D341Med (cell line): ENCODE data around the gene CDRT4.
"Not testable (repeated sequence)": the region's sequence is repeated elsewhere in the genome, so short reads cannot be mapped to it uniquely, and the experiment has no call there.

Experiments used
- DNase-seq: peaks from one replicate; pipeline ENCODE4 v3.0.0; 2012; ENCODE audit warnings: low spot score

The CDRT4 gene

DNA sequence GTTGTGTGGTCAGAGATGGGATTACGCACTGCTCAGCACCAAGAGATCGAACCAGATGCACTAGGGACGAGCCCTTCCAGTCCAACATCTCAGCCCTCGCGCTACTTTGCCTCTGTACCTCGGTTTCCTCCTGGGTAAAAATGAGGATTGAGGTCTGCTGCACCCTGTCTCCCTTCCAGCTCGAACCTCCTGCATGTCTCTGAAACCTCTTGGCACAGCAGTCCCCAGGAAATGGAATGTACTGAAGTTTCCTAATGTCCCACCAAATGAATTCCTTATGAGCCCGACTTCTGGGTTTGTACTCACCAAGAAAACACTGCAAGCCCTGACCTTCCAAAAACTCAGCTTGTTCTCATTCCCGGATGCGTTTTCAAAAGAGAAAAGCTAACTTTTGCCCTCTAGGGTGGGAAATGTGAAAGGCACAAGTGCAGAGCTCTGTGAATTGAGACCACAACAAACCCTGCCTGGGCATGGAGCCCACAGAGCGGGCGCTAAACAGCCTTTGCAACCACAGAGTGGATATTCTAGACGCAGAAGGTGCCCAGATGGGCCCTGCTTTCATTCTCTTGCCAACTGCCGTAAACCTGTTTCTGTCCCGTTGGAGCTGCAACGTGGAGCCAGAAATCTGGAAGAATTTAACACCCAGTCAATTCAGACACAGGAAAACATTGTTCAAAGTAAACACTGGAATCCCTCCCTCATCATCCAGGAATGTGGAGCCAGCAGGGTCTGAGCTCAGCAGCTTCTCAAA, 10.3 kb downstream of the CDRT4 start:
- DNase-seq, result no peak

DNA sequence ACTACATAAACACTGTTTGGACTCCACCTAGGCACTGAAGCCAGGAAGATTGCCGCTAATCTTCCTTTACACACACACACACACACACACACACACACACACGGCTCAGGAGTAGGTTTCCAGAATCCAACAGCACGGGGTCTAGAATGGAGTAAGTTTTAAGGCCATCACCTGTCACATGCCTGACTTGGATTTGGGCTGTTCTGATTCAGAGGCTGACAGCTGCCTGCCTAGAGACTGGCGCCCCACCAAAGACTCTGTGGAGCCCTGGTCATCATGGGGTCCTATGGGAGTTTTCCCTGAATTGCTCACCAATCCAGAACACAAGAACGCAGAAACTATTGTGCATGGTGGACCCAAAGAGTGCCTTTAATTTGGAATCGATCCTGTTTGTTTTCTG, 10.9 kb downstream of the CDRT4 start:
- no peak for DNase-seq

DNA sequence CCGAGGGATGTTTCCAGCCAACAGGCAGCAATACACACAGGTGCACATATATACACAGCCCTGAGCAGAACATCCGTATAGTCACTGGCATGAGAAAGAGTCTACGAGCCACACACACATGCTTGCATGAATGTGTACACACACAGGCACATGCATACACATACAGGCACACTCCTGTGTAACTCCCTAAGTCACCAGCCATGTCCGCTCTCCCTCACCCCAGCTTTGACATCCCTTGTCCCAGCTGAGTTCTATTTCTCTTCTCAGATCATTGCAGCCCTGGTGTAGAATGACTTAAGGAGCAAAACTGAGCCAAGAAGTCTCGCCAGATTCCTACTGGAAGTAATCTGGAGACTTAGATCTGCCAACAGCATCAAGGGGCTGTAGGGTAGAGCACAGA, 13.1 kb downstream of the CDRT4 start:
- DNase-seq, result no peak

DNA sequence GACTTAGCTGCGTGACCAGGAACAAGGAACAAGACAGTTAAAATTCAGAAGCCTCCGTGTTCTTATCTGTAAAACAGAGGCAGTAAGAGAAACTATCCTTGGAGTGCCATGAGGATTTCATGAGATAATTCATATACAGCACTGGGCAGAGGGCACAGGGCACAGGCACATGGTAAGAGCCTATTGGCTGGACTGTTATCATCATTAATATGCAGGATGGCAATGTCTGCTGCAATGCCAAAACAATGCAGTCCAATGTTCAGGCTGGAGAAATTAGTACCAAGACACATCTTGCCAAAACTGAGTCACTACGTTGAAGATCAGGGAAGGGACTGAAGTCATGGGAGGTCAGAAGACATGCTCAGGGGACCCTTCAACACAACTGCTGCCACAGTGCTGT, 13.6 kb downstream of the CDRT4 start:
- no peak for DNase-seq

DNA sequence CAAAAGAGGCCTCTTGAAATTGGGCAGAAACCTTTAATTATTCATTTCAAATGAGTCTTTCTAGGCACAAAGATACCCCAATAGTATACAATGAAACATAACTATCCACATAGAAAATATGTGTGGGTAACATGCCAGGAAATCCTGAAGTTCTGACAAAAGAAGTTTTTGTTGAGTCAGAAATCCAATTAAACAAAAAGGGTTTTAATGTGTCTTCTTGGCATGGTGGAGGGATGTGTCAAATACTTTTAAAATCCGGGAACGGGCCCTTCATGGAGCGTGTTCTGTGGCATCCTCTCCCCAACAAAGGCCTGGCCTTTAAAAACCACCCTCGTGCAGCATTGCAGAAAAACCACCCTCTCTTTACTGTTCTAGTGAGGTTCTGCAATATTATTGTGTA, 14.2 kb downstream of the CDRT4 start:
- DNase-seq, result no peak

DNA sequence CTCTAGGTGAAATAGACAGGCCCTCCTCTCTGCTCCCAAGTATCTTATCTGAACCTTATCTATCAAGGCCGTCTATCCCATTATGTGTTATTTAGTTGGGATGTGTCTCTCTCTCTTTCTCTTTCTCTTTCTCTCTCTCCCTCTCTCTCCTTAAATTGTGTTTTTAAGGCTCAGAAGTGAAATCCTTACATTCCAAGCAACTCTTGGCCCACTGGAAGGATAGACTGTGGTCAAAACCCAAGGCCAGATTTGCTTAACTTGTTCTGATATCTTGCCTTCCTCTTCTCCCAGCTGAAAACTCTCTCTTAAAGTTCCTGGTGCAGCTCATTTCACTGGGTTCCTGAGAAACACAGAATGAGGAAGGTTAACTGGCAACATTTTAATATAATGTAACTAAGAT, 14.7 kb downstream of the CDRT4 start:
- no peak for DNase-seq

DNA sequence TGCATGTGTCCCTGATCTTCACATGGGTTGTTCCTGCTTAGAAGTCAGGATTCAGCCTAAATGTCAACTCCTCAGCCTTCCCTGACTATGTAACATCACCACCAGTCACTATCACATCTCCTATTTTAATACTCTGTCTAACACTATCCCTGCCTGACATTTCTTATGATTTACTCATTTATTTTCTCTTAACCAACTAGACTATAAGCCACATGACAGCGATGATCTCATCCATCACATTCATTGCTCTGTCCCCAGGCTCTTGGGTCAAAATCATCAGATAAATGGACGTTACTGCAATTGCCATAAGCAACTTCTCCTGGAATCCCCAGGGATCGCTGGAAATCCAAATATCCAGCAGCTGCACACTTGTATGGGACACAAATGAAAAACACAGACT, 15.7 kb downstream of the CDRT4 start:
- no peak for DNase-seq

DNA sequence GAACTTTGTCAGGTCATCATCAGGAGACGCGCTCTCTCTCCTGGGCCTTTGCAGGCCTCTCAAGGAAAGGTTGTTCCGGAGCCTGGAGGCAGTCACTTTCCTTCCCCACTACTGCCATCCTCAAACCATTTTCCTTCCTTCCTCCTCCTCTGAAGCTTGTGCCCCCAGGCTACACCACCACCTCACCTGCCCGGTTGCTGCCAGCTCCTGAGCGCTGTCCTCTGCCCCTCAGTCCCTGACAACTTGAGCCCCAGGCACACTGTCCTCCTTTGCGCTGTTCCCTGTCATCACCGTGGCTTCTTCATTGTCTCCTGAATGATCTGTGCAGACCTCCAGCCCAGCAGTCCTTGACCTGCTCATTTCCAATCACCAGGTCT, 18.9 kb downstream of the CDRT4 start:
- no peak for DNase-seq

DNA sequence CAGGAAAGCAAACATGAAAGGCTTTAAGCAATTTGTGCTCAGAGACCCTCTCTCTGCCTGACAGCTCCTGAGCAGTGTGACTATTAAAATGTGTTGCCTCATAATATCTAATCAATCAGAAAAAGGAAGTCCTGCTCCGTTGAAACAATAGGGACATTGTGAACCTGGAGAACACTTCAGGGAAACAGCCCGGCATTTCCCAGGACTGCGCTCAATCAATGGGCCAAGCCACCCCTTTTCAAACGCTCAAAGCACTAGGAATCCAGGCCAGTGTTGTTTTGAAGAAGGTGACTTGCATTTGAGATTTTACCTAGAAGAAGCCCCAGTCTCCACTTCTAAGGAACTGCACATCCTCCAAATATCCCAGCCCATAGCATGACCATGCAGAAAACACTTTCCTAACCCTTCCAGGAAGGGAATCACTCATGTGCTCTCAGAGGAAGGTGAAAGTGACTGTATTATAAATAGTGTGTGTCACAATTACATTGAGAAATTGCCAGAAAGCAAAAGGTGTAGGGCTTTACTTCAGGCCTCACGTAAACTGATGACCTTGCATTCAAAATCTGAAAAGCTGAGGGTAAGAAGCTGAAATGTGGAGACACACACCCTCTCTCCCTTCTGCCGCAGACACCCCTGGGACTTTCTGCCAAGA, 19.4 kb downstream of the CDRT4 start:
- no peak for DNase-seq

DNA sequence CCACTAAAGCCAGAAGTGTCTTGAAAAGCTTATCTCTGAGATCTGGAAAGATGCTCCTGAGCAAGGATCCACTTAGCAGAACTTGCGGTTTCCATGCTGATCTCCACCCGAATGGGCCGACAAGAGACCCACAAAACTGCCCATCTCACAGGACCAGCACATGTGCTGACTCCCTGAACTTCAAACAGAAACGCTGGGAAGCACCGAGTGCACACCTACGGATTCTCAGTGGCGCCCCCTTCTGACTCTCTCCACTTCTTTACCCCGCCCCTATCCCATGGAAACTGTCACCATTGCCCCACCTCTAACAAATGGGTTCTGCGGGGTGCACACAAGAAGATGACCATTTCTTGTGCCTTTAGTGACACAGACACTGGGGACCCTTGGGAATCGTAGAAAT, 21.4 kb downstream of the CDRT4 start:
- no peak for DNase-seq

DNA sequence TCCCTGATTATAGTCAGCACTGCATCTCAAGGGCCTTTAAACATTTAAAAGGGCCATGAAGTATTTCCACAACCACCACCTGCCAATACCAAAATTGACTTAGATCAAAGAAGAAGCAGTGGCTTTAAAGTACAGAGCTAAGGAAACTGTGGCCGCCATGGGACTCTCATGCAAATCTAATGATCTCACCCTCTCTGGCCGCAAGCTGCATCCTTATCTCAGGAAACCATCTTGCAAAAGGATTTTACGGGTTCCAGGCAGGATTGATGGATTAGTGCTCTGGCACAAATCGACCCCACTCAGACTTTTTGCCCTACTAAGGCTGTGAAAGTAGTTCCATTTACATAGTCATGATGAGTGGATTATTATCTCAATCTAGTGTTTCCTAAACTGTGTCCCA, 22.6 kb downstream of the CDRT4 start:
- no peak for DNase-seq

DNA sequence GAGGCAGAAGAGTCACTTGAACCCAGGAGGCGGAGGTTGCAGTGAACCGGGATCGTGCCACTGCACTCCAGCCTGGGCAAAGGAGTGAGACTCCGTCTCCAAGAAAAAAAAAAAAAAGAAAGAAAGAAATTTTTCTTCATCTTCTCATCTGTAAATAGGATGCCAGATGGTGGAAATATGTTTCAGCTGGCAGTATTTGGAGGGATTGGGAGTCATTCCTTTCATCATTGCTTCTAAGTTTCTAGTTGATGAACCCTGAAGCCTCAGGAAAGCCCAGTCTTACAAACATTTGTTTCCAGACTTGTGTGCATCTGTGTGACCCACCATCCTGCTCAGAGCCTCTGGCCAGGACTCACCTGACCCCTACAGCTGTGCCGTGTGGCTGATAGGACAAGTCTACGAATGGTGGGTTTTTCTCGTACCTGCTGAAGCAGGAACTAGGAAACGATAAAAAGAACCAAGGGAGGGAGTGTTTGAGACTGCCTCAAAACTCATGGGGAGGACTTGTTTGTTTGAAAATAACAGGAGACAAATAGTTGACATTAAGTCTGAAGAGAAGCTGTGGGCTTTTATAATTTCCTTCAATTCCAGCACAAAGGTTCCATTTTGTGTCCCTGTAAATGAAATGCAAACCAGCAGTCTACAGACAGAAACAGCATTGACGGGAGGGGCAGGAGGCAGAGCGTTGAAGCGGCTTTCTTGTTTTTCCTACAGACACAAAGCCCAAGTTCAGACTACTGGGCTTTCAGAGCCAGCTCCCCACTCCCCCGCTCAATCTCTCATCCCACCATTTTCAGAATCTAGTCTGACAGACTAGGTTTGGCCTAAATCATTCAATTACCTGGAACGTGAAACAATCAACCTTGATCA, 24.9 kb downstream of the CDRT4 start:
- no peak for DNase-seq

DNA sequence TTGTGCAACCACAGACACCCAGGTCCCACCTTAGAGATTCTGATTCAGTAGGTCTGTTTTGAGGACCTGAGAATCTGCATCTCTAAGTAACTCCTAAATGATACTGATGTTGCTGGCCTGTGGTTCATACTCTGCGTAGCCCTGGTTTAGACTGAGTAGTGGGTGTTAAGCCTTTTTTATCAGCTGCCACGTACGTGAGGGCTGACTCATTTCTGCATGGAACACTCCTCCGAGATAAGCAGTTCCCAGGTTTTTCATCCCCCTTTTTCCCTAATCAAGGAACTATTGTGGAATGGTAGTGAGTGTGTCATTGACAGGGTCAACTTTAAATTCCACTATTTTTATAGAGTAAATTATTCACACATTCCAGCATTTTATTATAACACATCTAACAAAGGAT, 26.1 kb downstream of the CDRT4 start:
- DNase-seq, result no peak

DNA sequence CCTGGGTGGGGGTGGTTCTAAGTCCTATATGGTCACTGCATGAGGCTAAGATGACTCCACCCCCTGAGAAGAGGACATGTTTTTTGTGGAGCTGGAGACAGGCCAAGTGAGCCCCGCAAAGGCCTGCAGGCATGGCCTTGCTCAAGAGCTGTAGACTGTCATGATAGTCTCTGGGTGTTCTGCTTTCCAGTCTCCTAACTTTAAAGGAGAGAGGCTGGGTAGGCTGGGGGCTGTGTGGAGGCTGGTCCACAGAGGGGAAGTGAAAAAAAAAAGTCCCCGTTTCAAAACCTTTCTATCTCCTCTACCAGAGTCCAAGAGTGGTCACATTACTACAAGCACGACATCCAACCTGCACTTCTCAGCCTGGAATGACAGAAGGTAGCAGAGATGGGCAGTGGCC, 27.1 kb downstream of the CDRT4 start:
- no peak for DNase-seq

DNA sequence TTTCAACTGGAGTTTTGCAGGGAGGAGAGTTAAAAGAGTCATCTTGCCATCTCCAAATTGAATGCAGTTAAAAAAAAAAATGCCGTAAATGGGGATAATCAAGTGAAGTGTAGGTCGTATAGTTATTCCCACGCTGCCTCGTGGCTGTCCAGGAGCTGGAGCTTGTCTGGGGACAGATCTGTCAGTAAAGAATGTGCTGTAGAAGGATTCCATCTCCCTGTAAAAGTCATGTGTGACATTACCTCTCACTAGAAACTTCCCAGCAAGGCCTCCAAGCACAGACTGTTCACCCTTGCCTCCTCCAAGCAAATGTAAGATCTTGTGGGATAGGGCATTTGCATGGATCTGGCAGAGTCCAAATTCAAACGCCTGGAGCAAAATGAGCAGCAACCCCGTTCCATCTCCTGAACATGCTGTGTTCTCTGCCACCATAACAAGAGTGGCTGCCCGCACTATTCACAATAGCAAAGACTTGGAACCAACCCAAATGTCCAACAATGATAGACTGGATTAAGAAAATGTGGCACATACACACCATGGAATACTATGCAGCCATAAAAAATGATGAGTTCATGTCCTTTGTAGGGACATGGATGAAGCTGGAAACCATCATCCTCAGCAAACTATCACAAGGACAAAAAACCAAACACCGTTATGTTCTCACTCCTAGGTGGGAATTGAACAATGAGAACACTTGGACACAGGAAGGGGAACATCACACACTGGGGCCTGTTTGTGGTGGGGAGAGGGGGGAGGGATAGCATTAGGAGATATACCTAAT, 28.0 kb downstream of the CDRT4 start:
- DNase-seq, result not testable (repeated sequence)

DNA sequence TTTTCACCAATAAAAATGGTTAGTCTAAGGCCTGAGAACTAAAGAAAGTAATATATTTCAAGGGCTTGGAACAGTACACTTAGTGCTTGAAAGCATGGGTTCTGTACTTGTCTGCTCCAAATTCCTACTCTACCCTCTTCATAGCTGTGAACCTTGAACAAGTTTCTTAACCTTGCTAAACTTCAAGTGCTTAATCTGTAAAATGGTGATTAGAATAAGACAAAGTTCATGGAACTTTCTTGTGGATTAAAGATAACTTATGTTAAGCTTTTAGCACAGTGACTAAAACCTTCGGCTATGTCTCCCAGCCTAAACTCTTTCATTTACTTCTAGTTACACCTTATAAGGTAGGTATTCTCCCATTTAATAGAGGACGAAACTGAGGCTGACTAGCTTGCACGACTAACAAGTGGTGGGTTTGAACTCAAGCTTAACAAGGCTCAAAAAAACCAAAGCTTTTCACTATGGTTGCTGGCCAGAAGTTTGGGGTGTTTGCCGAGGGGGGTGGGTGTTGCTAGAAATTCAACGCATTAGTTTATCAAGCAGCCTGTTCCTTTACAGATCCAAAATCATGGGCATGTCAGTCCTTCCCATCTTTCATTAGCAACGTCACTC, 28.8 kb downstream of the CDRT4 start:
- DNase-seq, result no peak

DNA sequence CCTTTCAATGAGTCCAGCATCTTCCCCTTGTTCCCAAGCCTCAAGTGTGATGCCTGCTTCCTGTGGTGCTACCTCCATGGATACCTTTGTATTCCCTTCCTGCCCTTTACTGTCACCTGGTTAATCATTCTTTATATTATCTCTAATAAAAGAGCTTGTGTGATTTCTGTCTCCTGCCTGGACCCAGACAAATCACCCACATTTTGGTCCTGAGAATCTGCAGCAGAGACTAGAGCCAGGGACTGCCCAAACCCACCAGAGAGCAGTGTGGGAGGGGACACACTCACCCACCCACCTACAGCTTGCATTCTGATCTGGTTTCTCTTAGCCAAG, 30.2 kb downstream of the CDRT4 start:
- DNase-seq, result no peak

DNA sequence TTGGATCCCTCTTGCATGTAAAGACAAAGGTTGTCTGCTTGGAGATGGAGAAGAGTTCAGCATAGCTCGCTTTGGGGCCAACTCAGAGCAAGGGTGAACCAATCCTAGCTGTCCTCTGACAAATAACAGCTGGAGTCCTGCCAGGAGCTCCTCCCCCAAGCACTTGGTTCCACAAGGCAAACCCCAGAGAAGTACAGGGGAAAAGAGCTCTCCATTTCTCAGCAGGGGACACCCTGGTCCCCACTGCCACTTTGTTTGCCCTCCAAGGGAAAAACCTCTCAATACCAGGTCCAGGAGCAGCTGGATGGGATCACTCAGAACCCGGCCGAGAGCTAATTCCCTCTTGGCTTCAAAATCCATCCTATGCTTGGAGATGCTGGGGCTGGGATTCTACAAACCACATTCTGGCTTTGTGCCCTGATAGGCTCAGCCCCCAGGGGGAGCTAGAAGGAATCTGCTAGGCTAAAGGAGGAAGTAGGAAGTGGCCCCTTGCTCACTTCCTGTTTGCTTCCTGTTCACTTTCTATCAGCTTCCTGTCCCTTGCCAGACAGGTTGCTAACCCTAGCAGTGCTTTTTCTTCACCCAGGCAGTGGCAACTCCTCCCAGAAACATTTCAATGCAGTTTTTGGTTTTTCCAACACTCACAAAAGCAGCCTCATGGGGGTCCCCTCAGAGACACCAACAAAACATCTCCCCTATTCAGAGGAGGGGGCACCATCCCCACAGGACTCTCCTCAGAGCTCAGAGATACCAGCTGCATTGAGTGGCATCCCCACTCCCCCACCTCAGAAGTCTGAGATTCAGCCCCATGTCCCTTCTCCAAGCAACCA, 30.7 kb downstream of the CDRT4 start:
- no peak for DNase-seq

DNA sequence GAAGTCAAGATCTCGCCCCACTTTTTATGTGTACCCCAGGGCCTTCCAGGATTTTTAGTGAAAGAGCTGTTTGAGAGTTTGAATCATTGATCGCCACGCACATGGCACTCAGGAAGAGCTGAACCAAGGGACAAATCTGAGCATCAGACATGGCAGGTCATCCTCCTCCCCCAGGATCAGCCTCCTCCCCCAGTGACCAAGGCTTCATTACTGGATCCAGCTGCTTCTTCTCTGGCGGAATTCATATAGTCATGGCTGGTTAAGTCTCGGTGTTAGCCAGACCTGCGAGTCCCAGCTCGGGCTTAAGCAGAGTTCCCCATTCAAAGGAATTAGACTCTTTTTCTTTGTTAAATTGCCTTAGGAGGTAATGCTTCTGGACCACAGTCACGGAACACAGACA, 32.5 kb downstream of the CDRT4 start:
- DNase-seq, result no peak

DNA sequence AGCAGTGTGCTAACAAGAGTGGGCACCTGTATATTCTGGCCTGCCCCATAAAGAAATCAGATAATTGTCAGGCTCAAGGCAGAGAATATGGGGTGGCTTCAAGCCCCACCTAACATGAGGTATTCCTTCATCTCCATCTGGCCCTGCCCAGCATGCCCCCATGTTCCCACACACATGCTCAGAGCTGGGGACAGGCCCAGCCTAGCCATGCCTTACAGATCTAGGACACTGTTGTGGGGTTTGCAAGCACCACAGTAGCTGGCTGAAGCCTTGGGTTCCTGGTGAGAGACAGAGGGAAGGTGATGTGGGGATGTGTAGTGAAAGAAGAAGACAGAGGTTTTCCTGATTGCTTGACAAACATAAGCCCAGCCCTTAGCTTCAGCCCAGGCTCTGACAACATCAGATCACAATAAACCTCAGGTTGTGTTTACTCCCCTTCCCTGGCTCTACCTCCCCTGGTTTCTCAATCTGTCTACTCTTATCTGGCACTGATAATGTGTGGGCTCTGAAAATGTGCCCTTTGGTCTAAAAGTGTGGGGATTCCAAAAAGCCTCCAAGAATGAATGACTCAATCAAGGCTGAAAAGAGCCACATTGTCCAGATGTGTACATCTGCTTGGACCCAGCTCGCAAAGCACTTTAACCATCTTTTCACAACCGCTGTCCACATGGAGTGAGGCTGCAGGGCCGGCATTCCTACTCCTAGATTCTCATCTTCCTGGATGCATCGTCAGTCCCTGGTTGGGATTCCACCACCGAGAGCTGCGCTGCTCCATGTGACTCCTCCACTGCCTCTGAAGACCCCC, 34.4 kb downstream of the CDRT4 start:
- DNase-seq, result no peak
